Brain pericyte (primary cell): ENCODE data around the gene BMAL2.

Experiments
- DNase-seq: peaks from one replicate; pipeline ENCODE4 v3.0.0-alpha.2; 2012; ENCODE audit warnings: low read depth, low spot score

BMAL2 gene

DNA sequence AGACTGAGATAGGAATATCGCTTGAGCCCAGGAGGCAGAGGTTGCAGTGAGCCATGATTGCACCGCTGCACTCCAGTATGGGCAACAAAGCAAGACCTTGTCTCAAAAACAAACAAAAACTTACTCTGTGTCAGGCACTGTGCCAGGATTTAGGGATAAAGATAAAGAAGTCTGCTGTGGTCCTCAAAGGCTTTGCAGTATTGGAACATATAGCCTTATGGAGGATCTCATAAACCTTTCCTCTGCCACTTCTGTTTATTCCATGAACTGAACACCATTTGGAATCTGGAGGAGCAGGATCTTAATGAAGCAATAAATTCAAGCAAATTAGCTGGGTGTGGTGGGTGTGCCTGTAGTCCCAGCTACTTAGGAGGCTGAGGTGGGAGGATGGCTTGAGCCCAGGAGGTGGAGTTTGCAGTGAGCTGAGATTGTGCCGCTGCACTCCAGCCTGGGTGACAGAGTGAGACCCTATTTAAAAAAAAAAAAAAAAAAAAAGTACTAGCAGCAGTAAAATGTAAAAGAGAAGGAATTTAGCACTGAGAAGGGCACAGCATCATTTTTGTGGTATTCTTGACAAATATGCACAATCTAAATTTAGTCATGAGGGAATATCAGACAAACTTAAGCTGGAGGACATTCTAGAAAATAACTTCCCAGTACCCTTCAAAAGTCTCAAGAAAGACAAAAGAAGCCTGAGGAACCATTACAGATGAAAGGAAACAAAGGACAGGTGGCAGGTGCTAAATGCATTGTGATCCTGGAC lies 27.1 kb downstream of the BMAL2 start:
- DNase-seq = no peak

DNA sequence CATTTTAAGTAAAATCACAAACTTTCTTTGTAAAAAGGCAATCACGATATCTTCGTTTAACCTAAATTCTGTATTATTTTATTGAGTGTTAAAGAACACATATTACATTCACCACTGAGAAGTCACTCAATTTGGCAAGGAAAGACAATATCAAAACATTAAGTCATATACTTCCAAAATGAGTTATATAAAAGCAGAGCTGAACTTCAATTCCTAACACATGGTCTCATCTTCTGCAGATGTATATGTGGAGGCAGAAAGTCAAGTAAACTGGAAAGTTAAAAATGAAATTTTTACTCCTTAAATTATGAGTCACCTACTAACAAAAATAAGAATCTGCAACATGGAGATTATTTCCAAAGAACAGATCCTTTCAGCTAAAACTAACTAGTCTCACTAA lies 28.7 kb downstream of the BMAL2 start:
- DNase-seq = no peak

DNA sequence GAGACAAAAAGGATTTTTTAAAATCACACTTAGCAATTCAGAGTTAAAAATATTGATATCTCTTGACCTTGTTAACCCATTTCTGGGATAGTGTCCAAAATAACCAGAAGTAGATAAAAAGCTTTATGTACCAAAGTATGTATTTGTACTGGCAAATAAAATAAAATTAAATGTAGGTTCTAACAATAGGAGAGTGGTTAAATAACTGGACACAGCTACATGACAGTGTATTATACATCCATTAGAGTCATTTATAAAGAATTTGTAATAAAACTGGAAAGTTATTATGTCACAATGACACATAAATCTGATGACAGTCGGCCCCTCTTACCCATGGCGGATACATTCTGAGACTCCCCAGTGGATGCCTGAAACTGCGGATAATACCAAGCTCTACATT lies 34.0 kb downstream of the BMAL2 start:
- no peak for DNase-seq

GRCh38 chr12:27367078-27367477 lies 34.4 kb downstream of the BMAL2 start:
- no peak for DNase-seq

- no peak for DNase-seq
These were observed 49.6 kb downstream of the BMAL2 start for GRCh38 chr12:27382171-27382795.
